ENCODE data around the gene AZIN2.

GRCh38 chr1:33142483-33143064 lies 61.6 kb downstream of the AZIN2 start:
- TF ChIP-seq POLR2A (IDR thresholded peaks at IDR 0.05; ENCODE audit: low read depth, low read length) (no peak), POLR2AphosphoS5 (IDR thresholded peaks at IDR 0.05; ENCODE audit: low read depth, low read length) (no peak), TAF1 (IDR thresholded peaks at IDR 0.05; ENCODE audit: low read depth, low read length) (no peak)

Data from GM12891 (cell line).